Mammary epithelial cell (primary cell): Measurements from ENCODE around the gene KLF13.

ENCODE experiments used
- CTCF ChIP-seq, 2 donors: IDR thresholded peaks in 1 of 2; conservative IDR thresholded peaks in 1 of 2; 2 replicates each; pipeline ENCODE4 v1.5.1; 2011 to 2012; ENCODE audit warnings: inconsistent platforms in 2 of 2, low read length in 2 of 2, mild to moderate bottlenecking in 2 of 2, control low read depth in 1 of 2, low read depth in 1 of 2; ENCODE audit not compliant: insufficient read depth in 1 of 2; ENCODE audit errors: extremely low read depth in 1 of 2
- EZH2 ChIP-seq: IDR thresholded peaks from 2 replicates; pipeline ENCODE4 v1.6.1; 2012; ENCODE audit warnings: low read length, inconsistent platforms, borderline replicate concordance

DNA sequence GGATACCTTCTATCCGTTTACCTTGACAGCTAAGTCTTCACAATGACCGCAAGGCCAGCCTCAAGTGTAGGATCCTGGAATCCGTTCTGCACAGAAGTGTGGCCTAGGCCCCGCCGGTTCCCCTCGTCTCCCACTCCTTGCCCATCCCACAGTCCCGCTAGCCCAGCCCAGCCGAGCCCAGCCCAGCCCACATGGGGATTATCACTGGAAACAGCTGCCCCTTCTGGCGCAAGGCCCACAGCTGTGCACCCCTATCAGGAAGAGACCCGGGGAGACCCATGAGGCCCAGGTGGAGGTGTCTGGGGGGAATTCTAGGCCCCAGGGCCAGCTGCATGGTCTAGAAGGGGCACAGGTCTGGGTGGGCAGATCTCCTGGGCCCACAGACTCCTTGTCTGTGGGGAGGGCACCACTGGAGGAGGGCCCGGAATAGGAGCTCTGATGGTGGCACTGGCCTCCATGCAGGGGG, 27.9 kb upstream of the KLF13 start:
- no peak for TF ChIP-seq CTCF (conservative IDR thresholded peaks at IDR 0.05 in 1 of 2, IDR thresholded peaks at IDR 0.05 in 1 of 2; ENCODE audit: extremely low read depth in 1 of 2, insufficient read depth in 1 of 2, low read depth in 1 of 2, low read length in 2 of 2)
- TF ChIP-seq EZH2 = no peak
